Endothelial cell of umbilical vein (primary cell): Measurements from ENCODE around the gene BUB1. TPM values are rescaled to one million over a fixed set of nuclear protein-coding genes. Genes with fewer than 3 reads are reported as not detected.

ENCODE experiments used
- BruUV-seq: library from RNA; stranded (reverse); fragments of 400-500 nt; replicated peaks from 2 replicates; lab custom pipeline; 2021; lab: Mats Ljungman, UMichigan
- CTCF ChIA-PET: fragments of 300-600, 350-600 bp; sonication (Branson Sonifier 250); formaldehyde crosslinking; loops from one replicate; lab custom pipeline; 2021; ENCODE audit warnings: antibody characterized with exemption, inconsistent platforms; lab: Charles Lee
- POLR2A ChIA-PET: fragments of 300-600, 350-600 bp; sonication (Branson Sonifier 250); formaldehyde crosslinking; loops from one replicate; lab custom pipeline; 2021; ENCODE audit warnings: antibody characterized with exemption, inconsistent platforms; lab: Charles Lee
- DNase-seq: peaks from one replicate; pipeline ENCODE4 v3.0.0-alpha.2; 2011; ENCODE audit warnings: low read depth, low spot score
- FAIRE-seq: peaks from 2 replicates; lab custom pipeline; 2011; peaks lifted over from hg19 to GRCh38; lab: Jason Lieb, UNC
- H2AFZ ChIP-seq: 2 replicates; pipeline ENCODE4 v1.6.0; 2012; ENCODE audit warnings: low read depth, low read length, control low read depth, inconsistent platforms
- H3K27ac ChIP-seq: 2 replicates; pipeline ENCODE4 v1.5.1; 2011; ENCODE audit warnings: low read depth, mild to moderate bottlenecking, control low read depth, low read length, moderate library complexity; ENCODE audit not compliant: insufficient read depth
- H3K27me3 ChIP-seq, 2 experiments: 2 replicates each; pipeline versions ENCODE4 v1.6.0 to v1.6.1; 2011; ENCODE audit warnings: low read length in 2 of 2, mixed read lengths in 1 of 2; ENCODE audit not compliant: control insufficient read depth in 2 of 2, insufficient read depth in 2 of 2
- H3K36me3 ChIP-seq, 2 experiments: 2 replicates in 1 of 2; 3 replicates in 1 of 2; pipeline ENCODE4 v1.5.1; 2011; ENCODE audit warnings: low read length in 2 of 2, mild to moderate bottlenecking in 1 of 2, moderate library complexity in 1 of 2; ENCODE audit not compliant: control insufficient read depth in 2 of 2, insufficient read depth in 2 of 2; ENCODE audit errors: extremely low read depth in 1 of 2
- H3K4me1 ChIP-seq: 3 replicates; pipeline ENCODE4 v1.5.1; 2011; ENCODE audit warnings: mild to moderate bottlenecking, low read length; ENCODE audit not compliant: control insufficient read depth, insufficient read depth; ENCODE audit errors: extremely low read depth
- H3K4me2 ChIP-seq: 2 replicates; pipeline ENCODE4 v1.6.1; 2011; ENCODE audit warnings: low read length, control low read depth, mixed read lengths; ENCODE audit not compliant: insufficient read depth
- H3K4me3 ChIP-seq, 3 experiments: fragments of 200-600 bp in 1 of 3; sonication (generic), shearing (Covaris generic) in 1 of 3; replicated peaks in 1 of 3; 2 replicates each; pipeline ENCODE4 v1.5.1; 2011 to 2016; ENCODE audit warnings: control low read depth in 3 of 3, low read length in 3 of 3, mild to moderate bottlenecking in 2 of 3, inconsistent platforms in 1 of 3, low read depth in 1 of 3, moderate library complexity in 1 of 3; ENCODE audit not compliant: insufficient read depth in 1 of 3
- H3K79me2 ChIP-seq: 2 replicates; pipeline ENCODE4 v1.6.0; 2012; ENCODE audit warnings: low read length, inconsistent platforms; ENCODE audit not compliant: control insufficient read depth, insufficient read depth
- H3K9ac ChIP-seq: replicated peaks from 2 replicates; pipeline ENCODE3; 2011; ENCODE audit warnings: low read length, control low read depth; ENCODE audit not compliant: insufficient read depth; ENCODE audit errors: extremely low read depth
- H3K9me1 ChIP-seq: replicated peaks from 3 replicates; pipeline ENCODE4 v1.6.0; 2011; ENCODE audit warnings: mild to moderate bottlenecking, low read length; ENCODE audit not compliant: control insufficient read depth, insufficient read depth; ENCODE audit errors: extremely low read depth
- H3K9me3 ChIP-seq: replicated peaks from 2 replicates; pipeline ENCODE4 v1.5.1; 2012; ENCODE audit warnings: low read length, inconsistent platforms; ENCODE audit not compliant: control insufficient read depth, insufficient read depth
- H4K20me1 ChIP-seq: replicated peaks from 2 replicates; pipeline ENCODE3; 2011; ENCODE audit warnings: mild to moderate bottlenecking, low read length; ENCODE audit not compliant: control insufficient read depth, insufficient read depth; ENCODE audit errors: extremely low read depth
- CTCF ChIP-seq, 2 donors: IDR thresholded peaks; 1 replicate in 1 of 2; 2 replicates in 1 of 2; pipeline ENCODE4 v1.5.1; 2011; ENCODE audit warnings: low read length in 2 of 2, mild to moderate bottlenecking in 2 of 2, moderate library complexity in 2 of 2, control low read depth in 1 of 2, inconsistent platforms in 1 of 2, low read depth in 1 of 2; ENCODE audit not compliant: insufficient read depth in 1 of 2; ENCODE audit errors: extremely low read depth in 1 of 2
- EZH2 ChIP-seq: IDR thresholded peaks from 2 replicates; pipeline ENCODE4 v1.6.1; 2012; ENCODE audit warnings: borderline replicate concordance, low read depth, mild to moderate bottlenecking, moderate library complexity, low read length, inconsistent platforms; ENCODE audit not compliant: severe bottlenecking
- FOS ChIP-seq: IDR thresholded peaks from 2 replicates; pipeline ENCODE4 v1.6.1; 2011; ENCODE audit warnings: mild to moderate bottlenecking, low read length, moderate library complexity, borderline replicate concordance; ENCODE audit not compliant: insufficient read depth
- GATA2 ChIP-seq: IDR thresholded peaks from 2 replicates; pipeline ENCODE4 v1.7.0; 2011; ENCODE audit warnings: low read depth, mild to moderate bottlenecking, moderate library complexity, mixed read lengths, low read length; ENCODE audit not compliant: insufficient read length, insufficient read depth
- JUN ChIP-seq: IDR thresholded peaks from 2 replicates; pipeline ENCODE4 v1.6.1; 2011; ENCODE audit warnings: borderline replicate concordance, low read depth; ENCODE audit not compliant: insufficient read length, insufficient read depth
- MAX ChIP-seq: IDR thresholded peaks from 2 replicates; pipeline ENCODE4 v1.6.1; 2011; ENCODE audit not compliant: insufficient read depth, insufficient read length
- MYC ChIP-seq: IDR thresholded peaks from one replicate; pipeline ENCODE4 v1.6.1; 2011; ENCODE audit warnings: mild to moderate bottlenecking, low read depth, low read length
- POLR2A ChIP-seq: IDR thresholded peaks from 2 replicates; pipeline ENCODE4 v1.6.1; 2012; ENCODE audit warnings: low read depth, mild to moderate bottlenecking, control low read depth, low read length
- POLR2AphosphoS5 ChIP-seq: IDR thresholded peaks from 2 replicates; pipeline ENCODE4 v1.6.1; 2012; ENCODE audit warnings: low read depth, mild to moderate bottlenecking, control low read depth, low read length, moderate library complexity; ENCODE audit not compliant: insufficient read depth
- dilution Hi-C: fragments of 300-500 bp; cut with MboI; formaldehyde crosslinking; loops from one replicate; pipeline ENCODE4 v1.15.0; 2019; ENCODE audit warnings: low sequenced_read_pairs; ENCODE audit not compliant: extremely low pct_ligation_motif_present
- intact Hi-C: fragments of 100-400 bp; cut with micrococcal nuclease; formaldehyde crosslinking; loops from one replicate; pipeline ENCODE4 v1.10.0; 2022
- polyA plus RNA-seq, 4 experiments: library from polyadenylated mRNA; depleted of rRNA in 3 of 4; stranded (reverse) in 3 of 4; unstranded in 1 of 4; fragments of >200 nt; gene quantifications; 2 replicates each; pipeline versions ENCODE4 v1.2.1 to v1.2.3, GENCODE V29; 2011 to 2012; ENCODE audit warnings: missing spikeins in 1 of 4
- total RNA-seq: library from RNA; stranded (reverse); gene quantifications from 2 replicates; pipeline ENCODE4 v1.2.3, GENCODE V29; 2021

The BUB1 gene
- total and polyA plus RNA-seq, 2 donors (not counting 3 experiments of a cell fraction or from before 2014, with no cell fraction given): 16.1 to 66.4 TPM

GRCh38 chr2:110662560-110662959, 15.3 kb downstream of the BUB1 start:
- Histone ChIP-seq H2AFZ (no peak overlapping the region), H3K9ac (no peak overlapping the region), H4K20me1 (no peaks in the 10 kb centered on the region), H3K36me3 (peaks cover 3 to 28% of the 10 kb centered on the region in 2 experiments), H3K27me3 (no peaks in the 10 kb centered on the region), H3K4me1 (no peaks in the 10 kb centered on the region), H3K4me3 (no peak overlapping the region), H3K4me2 (no peak overlapping the region), H3K79me2 (peaks cover 19% of the 10 kb centered on the region), H3K9me3 (no peaks in the 10 kb centered on the region), H3K27ac (no peak overlapping the region), H3K9me1 (no peaks in the 10 kb centered on the region)
- BruUV-seq: no TSS peak
- dilution Hi-C loops (no loop called here), intact Hi-C loops (no loop called here)
- ChIA-PET POLR2A (no interaction called here), CTCF (interaction anchor here (1.6 kb wide), 1 partner anchor 93 kb away, joined by 6 read pairs; no protein-coding TSS in a partner anchor)
- TF ChIP-seq POLR2AphosphoS5: no peak
- TF ChIP-seq JUN: no peak
- TF ChIP-seq FOS: no peak
- TF ChIP-seq GATA2: no peak
- no peak for TF ChIP-seq MAX
- no peak for TF ChIP-seq CTCF (IDR thresholded peaks at IDR 0.05; ENCODE audit: extremely low read depth in 1 of 2, insufficient read depth in 1 of 2, low read depth in 1 of 2, low read length in 2 of 2)
- no peak for TF ChIP-seq MYC
- no peak for TF ChIP-seq POLR2A
- TF ChIP-seq EZH2: no peak
- DNase-seq (no peak), FAIRE-seq (no peak)
